UCSD-AML1 (cell line): ENCODE results near the gene CALN1.
A peak's percentile ranks its signal among the peaks of the same experiment; 100 is the strongest.

Source experiments
- DNase-seq: peaks from one replicate; lab custom pipeline; 2025; ENCODE audit not compliant: unreplicated experiment; lab: John Stamatoyannopoulos, UW

CALN1 gene

GRCh38 chr7:71886046-71886445, 526.1 kb downstream of the CALN1 start:
- DNase-seq = peak; percentile 8

GRCh38 chr7:71885487-71885886, 526.7 kb downstream of the CALN1 start:
- no peak for DNase-seq

GRCh38 chr7:71883415-71883814, 528.7 kb downstream of the CALN1 start:
- no peak for DNase-seq

- DNase-seq = no peak
These were observed 540.7 kb downstream of the CALN1 start for GRCh38 chr7:71871446-71871845.

GRCh38 chr7:71870812-71871211, 541.3 kb downstream of the CALN1 start:
- DNase-seq = no peak

- DNase-seq = peak; percentile 9
These were observed 543.3 kb downstream of the CALN1 start for GRCh38 chr7:71868797-71869196.

- DNase-seq = no peak
These were observed 544.5 kb downstream of the CALN1 start for GRCh38 chr7:71867626-71868025.

GRCh38 chr7:71865172-71865571, 547.0 kb downstream of the CALN1 start:
- no peak for DNase-seq

- DNase-seq = no peak
These were observed 548.0 kb downstream of the CALN1 start for GRCh38 chr7:71864130-71864529.

- no peak for DNase-seq
These were observed 551.6 kb downstream of the CALN1 start for GRCh38 chr7:71860572-71860971.

GRCh38 chr7:71857338-71857737, 554.8 kb downstream of the CALN1 start:
- no peak for DNase-seq

GRCh38 chr7:71854546-71855397, 557.4 kb downstream of the CALN1 start:
- no peak for DNase-seq

GRCh38 chr7:71851776-71852498, 560.2 kb downstream of the CALN1 start:
- no peak for DNase-seq

- DNase-seq = no peak
These were observed 566.0 kb downstream of the CALN1 start for GRCh38 chr7:71846160-71846559.

- DNase-seq = no peak
These were observed 568.5 kb downstream of the CALN1 start for GRCh38 chr7:71843676-71844075.

- no peak for DNase-seq
These were observed 569.4 kb downstream of the CALN1 start for GRCh38 chr7:71842786-71843185.

- no peak for DNase-seq
These were observed 569.8 kb downstream of the CALN1 start for GRCh38 chr7:71842381-71842780.

GRCh38 chr7:71835056-71835455, 577.1 kb downstream of the CALN1 start:
- no peak for DNase-seq

GRCh38 chr7:71829515-71829914, 582.6 kb downstream of the CALN1 start:
- DNase-seq = no peak

GRCh38 chr7:71828361-71828760, 583.8 kb downstream of the CALN1 start:
- no peak for DNase-seq

- no peak for DNase-seq
These were observed 586.0 kb downstream of the CALN1 start for GRCh38 chr7:71826141-71826540.

GRCh38 chr7:71824006-71824760, 588.0 kb downstream of the CALN1 start:
- DNase-seq = no peak
